ENCODE results near the gene MYO7B. TPM values are rescaled to one million over a fixed set of nuclear protein-coding genes. Genes with fewer than 3 reads are reported as not detected.

Gene MYO7B
- total and polyA plus RNA-seq, 9 donors, result 0.05 to 0.95 (median 0.25) TPM; not detected in 3

- H3K9me3 ChIP-seq, result no peaks in the 10 kb centered on the region
- no peaks in the 10 kb centered on the region for H3K4me1 ChIP-seq (ENCODE audit: insufficient read depth)
- H3K27ac ChIP-seq, result no peak overlapping the region
- WGBS, 3 donors, result 66 to 86% (median 73%) methylated on average over 3 of the region's 3 CpGs
- intact Hi-C loops (cut with DNase I), result no loop called here
- DNase-seq, result no peak
- no peaks in the 10 kb centered on the region for H3K36me3 ChIP-seq
- TF ChIP-seq CTCF (IDR thresholded peaks at IDR 0.05), result no peak
- no peak for TF ChIP-seq EP300 (IDR thresholded peaks at IDR 0.05)
- TF ChIP-seq POLR2A (IDR thresholded peaks at IDR 0.05), result no peak
- no peaks in the 10 kb centered on the region for H3K27me3 ChIP-seq
- no peak overlapping the region for H3K4me3 ChIP-seq
These were observed 63.2 kb downstream of the MYO7B start for GRCh38 chr2:127598711-127599110.

- Histone ChIP-seq H3K9me3 (no peaks in the 10 kb centered on the region), H3K27ac (no peak overlapping the region), H3K4me3 (no peak overlapping the region), H3K4me1 (ENCODE audit: insufficient read depth) (no peaks in the 10 kb centered on the region), H3K36me3 (no peaks in the 10 kb centered on the region), H3K27me3 (no peaks in the 10 kb centered on the region)
- TF ChIP-seq CTCF (IDR thresholded peaks at IDR 0.05) (no peak), EP300 (IDR thresholded peaks at IDR 0.05) (no peak), POLR2A (IDR thresholded peaks at IDR 0.05) (no peak)
- DNase-seq, result no peak
- WGBS, 3 donors, result 63 to 71% (median 64%) methylated on average over 3 of the region's 3 CpGs
- intact Hi-C loops (cut with DNase I), result no loop called here
These were observed 63.7 kb downstream of the MYO7B start for GRCh38 chr2:127599211-127599610.

- peak in 1 of 5 donors; percentile 24 for DNase-seq
- 31 to 51% (median 38%) methylated on average over 8 of the region's 8 CpGs for WGBS, 3 donors
- Histone ChIP-seq H3K27me3 (no peaks in the 10 kb centered on the region), H3K27ac (no peak overlapping the region), H3K36me3 (no peaks in the 10 kb centered on the region), H3K4me1 (ENCODE audit: insufficient read depth) (no peaks in the 10 kb centered on the region), H3K9me3 (no peaks in the 10 kb centered on the region), H3K4me3 (no peak overlapping the region)
- intact Hi-C loops (cut with DNase I), result no loop called here
- TF ChIP-seq EP300 (IDR thresholded peaks at IDR 0.05), result no peak
- no peak for TF ChIP-seq POLR2A (IDR thresholded peaks at IDR 0.05)
- TF ChIP-seq CTCF (IDR thresholded peaks at IDR 0.05), result no peak
These were observed 69.5 kb downstream of the MYO7B start for GRCh38 chr2:127604986-127605385.

GRCh38 chr2:127605691-127606263, 70.3 kb downstream of the MYO7B start:
- Histone ChIP-seq H3K27me3 (no peaks in the 10 kb centered on the region), H3K36me3 (no peaks in the 10 kb centered on the region), H3K4me3 (no peak overlapping the region), H3K27ac (no peak overlapping the region), H3K9me3 (no peaks in the 10 kb centered on the region), H3K4me1 (ENCODE audit: insufficient read depth) (no peaks in the 10 kb centered on the region)
- intact Hi-C loops (cut with DNase I), result no loop called here
- 73 to 86% (median 84%) methylated on average over 7 of the region's 7 CpGs for WGBS, 3 donors
- TF ChIP-seq EP300 (IDR thresholded peaks at IDR 0.05) (no peak), POLR2A (IDR thresholded peaks at IDR 0.05) (no peak), CTCF (IDR thresholded peaks at IDR 0.05) (no peak)
- peak in 1 of 5 donors; percentile 9 for DNase-seq
